Gastrocnemius medialis (tissue), 4 donors: Measurements from ENCODE around the gene CTAGE6. TPM values are rescaled to one million over a fixed set of nuclear protein-coding genes. Genes with fewer than 3 reads are reported as not detected.

Source experiments
- total RNA-seq, 4 donors: library from RNA; depleted of rRNA; stranded (reverse); fragments of >200 nt; gene quantifications; one replicate each; pipeline versions ENCODE4 v1.1.0 to v1.2.3, GENCODE V29; 2016

The CTAGE6 gene
- total RNA-seq, 4 donors from 2014 or later = 1.2 TPM; not detected in 3

Other genes with a start within 250 kb of the CTAGE6 start
- not detected for gene CTAGE15, start 185.9 kb downstream of the CTAGE6 start, total RNA-seq
- gene TCAF2, start 136.7 kb downstream of the CTAGE6 start, total RNA-seq = 1 to 10 TPM; 1.6 to 2.9 (median 2.3) TPM
- gene TCAF1, start 144.5 kb upstream of the CTAGE6 start, total RNA-seq = 10 to 100 TPM; 31.4 to 43.0 (median 32.9) TPM
- gene OR2F2, start 177.5 kb upstream of the CTAGE6 start, total RNA-seq = not detected
- not detected for gene OR2F1, start 197.1 kb upstream of the CTAGE6 start, total RNA-seq
- gene OR6B1, start 242.6 kb upstream of the CTAGE6 start, total RNA-seq = not detected